ENCODE data around the gene CDYL.

The CDYL gene

DNA sequence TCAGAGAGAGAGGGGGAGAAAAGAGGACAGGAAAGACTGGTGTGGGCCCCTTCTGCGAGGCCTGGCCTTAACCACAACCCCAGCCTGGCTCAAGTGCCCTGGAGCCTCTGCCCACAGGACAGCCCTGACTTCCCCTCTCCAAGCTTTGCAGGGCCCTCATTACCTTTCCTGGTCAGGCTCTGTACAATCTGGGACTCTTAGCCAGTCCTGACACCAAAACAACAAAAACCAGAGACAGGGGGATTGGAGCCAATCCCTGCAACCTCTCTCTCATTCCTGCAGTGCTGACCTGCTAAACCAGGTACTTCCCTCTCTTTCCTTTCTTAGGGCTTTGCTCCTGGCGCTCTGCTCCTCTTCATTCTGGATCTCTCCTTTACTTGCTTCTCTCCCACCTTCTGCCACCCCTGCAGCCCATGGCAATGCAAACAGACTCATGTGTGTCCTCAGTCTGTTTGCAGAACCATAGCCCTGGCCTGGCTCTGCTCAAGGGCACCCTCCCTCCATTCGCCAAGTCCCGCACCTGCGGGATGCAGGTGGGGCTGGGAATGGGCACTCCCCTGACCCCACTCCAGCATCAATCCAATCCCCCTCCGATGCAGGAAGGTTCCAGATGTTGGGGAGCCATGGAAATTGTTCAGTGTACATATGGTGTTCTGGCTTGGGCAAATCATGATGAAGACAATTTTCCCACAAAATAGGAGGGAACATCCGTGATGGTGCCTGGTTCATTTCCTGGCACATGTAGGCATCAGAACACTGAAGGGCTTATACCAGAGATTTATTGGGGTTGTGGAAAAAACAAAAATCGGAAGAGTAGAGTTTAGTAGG lies 189.6 kb downstream of the CDYL start:
- Histone ChIP-seq H3K4me1 (ENCODE audit: control insufficient read depth in 1 of 2, insufficient read depth in 1 of 2, low read depth in 1 of 2, low read length in 1 of 2) (no peaks in the 10 kb centered on the region), H3K27me3 (no peaks in the 10 kb centered on the region), H3K36me3 (no peaks in the 10 kb centered on the region), H3K27ac (no peak overlapping the region), H3K9me3 (no peaks in the 10 kb centered on the region), H3K4me3 (ENCODE audit: low read depth in 1 of 2, low read length in 1 of 2) (no peak overlapping the region)
- TF ChIP-seq, protein P1, sequence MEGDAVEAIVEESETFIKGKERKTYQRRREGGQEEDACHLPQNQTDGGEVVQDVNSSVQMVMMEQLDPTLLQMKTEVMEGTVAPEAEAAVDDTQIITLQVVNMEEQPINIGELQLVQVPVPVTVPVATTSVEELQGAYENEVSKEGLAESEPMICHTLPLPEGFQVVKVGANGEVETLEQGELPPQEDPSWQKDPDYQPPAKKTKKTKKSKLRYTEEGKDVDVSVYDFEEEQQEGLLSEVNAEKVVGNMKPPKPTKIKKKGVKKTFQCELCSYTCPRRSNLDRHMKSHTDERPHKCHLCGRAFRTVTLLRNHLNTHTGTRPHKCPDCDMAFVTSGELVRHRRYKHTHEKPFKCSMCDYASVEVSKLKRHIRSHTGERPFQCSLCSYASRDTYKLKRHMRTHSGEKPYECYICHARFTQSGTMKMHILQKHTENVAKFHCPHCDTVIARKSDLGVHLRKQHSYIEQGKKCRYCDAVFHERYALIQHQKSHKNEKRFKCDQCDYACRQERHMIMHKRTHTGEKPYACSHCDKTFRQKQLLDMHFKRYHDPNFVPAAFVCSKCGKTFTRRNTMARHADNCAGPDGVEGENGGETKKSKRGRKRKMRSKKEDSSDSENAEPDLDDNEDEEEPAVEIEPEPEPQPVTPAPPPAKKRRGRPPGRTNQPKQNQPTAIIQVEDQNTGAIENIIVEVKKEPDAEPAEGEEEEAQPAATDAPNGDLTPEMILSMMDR (IDR thresholded peaks at IDR 0.05) = no peak

GRCh38 chr6:4967301-4968030 lies 191.3 kb downstream of the CDYL start:
- H3K36me3 ChIP-seq = no peaks in the 10 kb centered on the region
- no peaks in the 10 kb centered on the region for H3K27me3 ChIP-seq
- no peak overlapping the region for H3K4me3 ChIP-seq (ENCODE audit: low read depth in 1 of 2, low read length in 1 of 2)
- peaks cover 0 to 6% of the 10 kb centered on the region in 2 experiments for H3K4me1 ChIP-seq (ENCODE audit: control insufficient read depth in 1 of 2, insufficient read depth in 1 of 2, low read depth in 1 of 2, low read length in 1 of 2)
- no peak overlapping the region for H3K27ac ChIP-seq
- TF ChIP-seq, protein P1 (IDR thresholded peaks at IDR 0.05) = no peak
- H3K9me3 ChIP-seq = no peaks in the 10 kb centered on the region

DNA sequence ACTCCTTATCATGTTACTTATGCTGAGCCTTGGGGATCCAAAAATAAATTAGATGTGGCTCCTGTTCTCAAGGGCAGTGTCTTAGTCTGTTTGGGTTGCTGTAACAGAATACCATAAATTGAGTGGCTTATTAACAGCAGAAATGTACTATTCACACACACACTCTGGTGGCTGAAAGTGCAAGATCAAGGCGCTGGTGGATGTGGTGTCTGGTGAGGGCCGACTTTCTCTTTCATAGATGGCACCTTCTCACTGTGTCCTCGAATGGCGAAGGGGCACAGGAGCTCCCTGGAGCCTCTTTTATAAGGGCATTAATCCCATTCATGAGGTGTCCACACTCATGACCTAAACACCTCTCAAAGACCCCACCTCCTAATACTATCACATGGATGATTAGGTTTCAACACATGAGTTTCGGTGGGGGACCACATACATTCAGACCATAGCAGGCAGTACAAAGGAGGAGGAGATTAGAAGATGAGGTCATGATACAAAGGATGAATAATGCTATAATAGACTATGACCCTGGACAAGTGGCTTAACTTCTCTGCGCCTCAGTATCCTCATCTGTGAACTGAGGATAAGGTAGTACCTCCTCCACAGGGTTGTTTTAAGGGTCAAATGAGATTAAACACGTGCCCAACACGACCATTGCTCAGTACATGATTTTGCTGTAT lies 193.5 kb downstream of the CDYL start:
- Histone ChIP-seq H3K4me1 (ENCODE audit: control insufficient read depth in 1 of 2, insufficient read depth in 1 of 2, low read depth in 1 of 2, low read length in 1 of 2) (peaks cover 0 to 6% of the 10 kb centered on the region in 2 experiments), H3K27me3 (no peaks in the 10 kb centered on the region), H3K36me3 (no peaks in the 10 kb centered on the region), H3K4me3 (ENCODE audit: low read depth in 1 of 2, low read length in 1 of 2) (no peak overlapping the region), H3K27ac (no peak overlapping the region), H3K9me3 (no peaks in the 10 kb centered on the region)
- TF ChIP-seq, protein P1 (IDR thresholded peaks at IDR 0.05) = no peak

GRCh38 chr6:4970739-4971395 lies 194.7 kb downstream of the CDYL start:
- H3K4me3 ChIP-seq (ENCODE audit: low read depth in 1 of 2, low read length in 1 of 2) = no peak overlapping the region

GRCh38 chr6:4971851-4972250 lies 195.6 kb downstream of the CDYL start:
- Histone ChIP-seq H3K36me3 (no peaks in the 10 kb centered on the region), H3K4me1 (ENCODE audit: control insufficient read depth in 1 of 2, insufficient read depth in 1 of 2, low read depth in 1 of 2, low read length in 1 of 2) (peaks cover 0 to 6% of the 10 kb centered on the region in 2 experiments), H3K27ac (no peak overlapping the region), H3K9me3 (no peaks in the 10 kb centered on the region), H3K4me3 (ENCODE audit: low read depth in 1 of 2, low read length in 1 of 2) (no peak overlapping the region), H3K27me3 (no peaks in the 10 kb centered on the region)
- TF ChIP-seq, protein P1 (IDR thresholded peaks at IDR 0.05) = no peak

More at GRCh38 chr6:4970739-4971395, 194.7 kb downstream of the CDYL start:
- Histone ChIP-seq H3K4me1 (ENCODE audit: control insufficient read depth in 1 of 2, insufficient read depth in 1 of 2, low read depth in 1 of 2, low read length in 1 of 2) (peaks cover 0 to 6% of the 10 kb centered on the region in 2 experiments), H3K27ac (no peak overlapping the region), H3K27me3 (no peaks in the 10 kb centered on the region), H3K36me3 (no peaks in the 10 kb centered on the region), H3K9me3 (no peaks in the 10 kb centered on the region)
- TF ChIP-seq, protein P1 (IDR thresholded peaks at IDR 0.05) = no peak

All from neutrophil (primary cell).